GM21529 (cell line): ENCODE measurements around the gene GCDH.
A peak's percentile ranks its signal among the peaks of the same experiment; 100 is the strongest.
"Not testable (repeated sequence)": the region's sequence is repeated elsewhere in the genome, so short reads cannot be mapped to it uniquely, and the experiment has no call there.

Experiments used
- ATAC-seq: cut with Tn5 transposase; IDR thresholded peaks from one replicate; pipeline ENCODE4 v1.9.1; 2021; ENCODE audit not compliant: unreplicated experiment

Gene GCDH

DNA sequence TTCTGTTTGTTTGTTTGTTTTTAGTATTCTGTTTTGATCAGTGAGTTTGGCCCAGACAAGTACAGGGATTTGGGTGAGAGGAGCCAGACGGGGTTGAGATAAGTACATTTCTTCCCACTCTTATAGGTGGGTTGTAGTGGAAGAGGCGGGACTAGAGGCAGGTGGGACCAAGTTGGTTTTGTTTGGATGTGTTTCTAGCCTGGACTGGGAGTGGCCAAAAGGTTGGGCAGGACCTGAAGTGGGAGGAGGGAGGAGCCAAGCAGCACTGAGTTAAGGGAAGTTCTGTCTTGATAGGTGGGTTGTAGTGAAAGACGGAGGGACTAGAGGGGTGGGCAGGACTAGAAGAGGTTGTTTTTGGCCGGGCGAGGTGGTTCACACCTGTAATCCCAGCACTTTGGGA is 18.7 kb upstream of the GCDH start:
- ATAC-seq = no peak

DNA sequence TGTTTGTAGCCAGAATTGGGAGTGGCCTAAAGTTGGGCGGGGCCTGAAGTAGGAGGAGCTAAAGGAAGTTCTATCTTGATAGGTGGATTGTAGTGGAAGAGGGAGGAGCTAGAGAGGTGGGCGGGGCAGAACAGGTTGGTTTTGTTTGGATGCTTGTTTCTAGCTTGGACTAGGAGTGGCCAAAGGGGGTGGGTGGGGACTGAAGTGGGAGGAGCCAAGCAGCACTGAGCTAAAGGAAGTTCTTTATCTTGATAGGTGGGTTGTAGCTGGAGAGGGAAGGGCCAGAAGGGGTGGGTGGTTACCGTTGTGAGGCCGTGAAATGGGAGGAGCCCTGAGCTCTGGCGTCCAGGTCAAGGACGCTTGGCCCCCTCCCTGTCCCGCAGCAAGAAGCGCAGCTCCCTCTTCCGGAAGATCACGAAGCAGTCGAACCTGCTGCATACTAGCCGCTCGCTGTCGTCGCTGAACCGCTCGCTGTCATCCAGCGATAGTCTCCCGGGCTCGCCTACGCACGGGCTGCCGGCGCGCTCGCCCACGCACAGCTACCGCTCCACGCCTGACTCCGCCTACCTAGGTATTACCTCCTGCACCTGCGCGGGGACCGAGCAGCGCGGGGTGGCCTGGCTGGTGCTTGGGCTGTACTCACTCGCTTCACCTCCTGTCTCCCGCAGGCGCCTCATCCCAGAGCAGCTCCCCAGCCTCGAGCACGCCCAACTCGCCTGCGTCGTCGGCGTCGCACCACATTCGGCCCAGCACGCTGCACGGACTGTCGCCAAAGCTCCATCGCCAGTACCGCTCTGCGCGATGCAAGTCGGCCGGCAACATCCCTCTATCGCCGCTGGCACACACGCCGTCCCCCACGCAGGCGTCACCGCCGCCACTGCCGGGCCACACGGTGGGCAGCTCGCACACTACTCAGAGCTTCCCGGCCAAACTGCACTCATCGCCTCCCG is 17.7 kb upstream of the GCDH start:
- no peak for ATAC-seq

DNA sequence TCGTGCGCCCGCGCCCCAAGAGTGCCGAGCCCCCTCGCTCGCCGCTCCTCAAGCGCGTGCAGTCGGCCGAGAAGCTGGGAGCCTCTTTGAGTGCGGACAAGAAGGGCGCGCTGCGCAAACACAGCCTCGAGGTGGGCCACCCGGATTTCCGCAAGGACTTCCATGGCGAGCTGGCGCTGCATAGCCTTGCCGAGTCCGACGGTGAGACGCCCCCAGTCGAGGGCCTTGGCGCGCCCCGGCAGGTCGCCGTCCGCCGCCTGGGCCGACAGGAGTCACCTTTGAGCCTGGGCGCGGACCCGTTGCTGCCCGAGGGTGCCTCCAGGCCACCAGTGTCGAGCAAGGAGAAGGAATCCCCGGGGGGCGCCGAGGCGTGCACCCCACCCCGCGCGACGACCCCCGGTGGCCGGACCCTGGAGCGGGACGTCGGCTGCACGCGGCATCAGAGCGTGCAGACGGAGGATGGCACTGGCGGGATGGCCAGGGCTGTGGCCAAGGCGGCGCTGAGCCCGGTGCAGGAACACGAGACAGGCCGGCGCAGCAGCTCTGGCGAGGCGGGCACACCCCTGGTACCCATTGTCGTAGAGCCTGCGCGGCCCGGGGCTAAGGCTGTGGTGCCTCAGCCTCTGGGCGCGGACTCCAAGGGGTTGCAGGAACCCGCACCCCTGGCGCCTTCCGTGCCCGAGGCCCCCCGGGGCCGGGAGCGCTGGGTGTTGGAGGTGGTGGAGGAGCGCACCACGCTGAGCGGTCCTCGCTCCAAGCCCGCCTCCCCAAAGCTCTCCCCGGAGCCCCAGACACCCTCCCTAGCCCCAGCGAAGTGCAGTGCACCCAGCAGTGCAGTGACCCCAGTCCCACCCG is 16.8 kb upstream of the GCDH start:
- no peak for ATAC-seq

DNA sequence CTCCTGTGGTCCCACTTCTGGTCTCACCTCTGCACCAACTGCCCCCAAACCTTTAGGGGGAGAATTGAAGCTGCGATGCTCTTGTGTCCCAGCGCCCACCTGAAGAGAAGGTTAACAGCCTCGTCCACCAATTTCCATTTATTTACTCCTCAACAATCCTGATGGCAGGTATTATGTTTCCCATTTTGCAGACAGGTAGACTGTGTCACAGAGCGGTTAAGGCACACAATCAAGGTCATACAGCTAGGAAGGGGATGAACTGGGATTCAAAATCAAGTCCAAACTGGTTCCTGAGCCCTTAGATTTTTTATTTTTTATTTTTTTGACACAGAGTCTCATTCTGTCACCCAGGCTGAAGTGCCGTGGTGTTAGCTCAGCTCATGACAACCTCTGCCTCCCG is 15.9 kb upstream of the GCDH start:
- ATAC-seq = no peak

DNA sequence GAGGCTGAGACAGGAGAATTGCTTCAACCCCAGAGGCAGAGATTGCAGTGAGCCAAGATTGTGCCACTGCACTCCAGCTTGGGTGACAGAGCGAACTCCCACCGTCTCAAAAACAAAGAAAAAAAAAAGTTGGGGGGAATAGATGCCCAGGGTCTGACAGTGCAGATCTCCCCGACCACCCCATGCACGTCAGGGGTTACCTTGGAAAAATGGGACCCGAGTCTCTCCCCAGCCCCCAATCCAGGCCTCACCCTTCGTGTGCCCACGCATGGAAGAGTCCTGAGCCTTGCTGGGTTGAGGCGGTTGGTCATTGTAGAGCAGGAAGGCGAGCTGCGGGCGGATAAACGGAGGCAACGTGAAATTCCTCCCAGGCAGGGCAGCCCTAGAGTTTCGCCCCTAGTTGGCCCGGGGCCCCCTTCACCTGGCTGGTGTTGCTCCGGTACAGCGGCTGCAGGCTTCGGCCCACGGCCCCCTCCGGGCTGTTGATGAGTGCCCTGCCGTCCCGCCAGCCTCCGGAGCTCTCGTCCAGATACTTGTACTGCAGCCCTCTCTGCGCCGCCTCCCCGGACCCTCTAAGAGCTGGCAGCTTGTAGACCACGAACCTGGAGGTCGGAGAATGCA is 10.3 kb upstream of the GCDH start:
- peak; percentile 19 for ATAC-seq

DNA sequence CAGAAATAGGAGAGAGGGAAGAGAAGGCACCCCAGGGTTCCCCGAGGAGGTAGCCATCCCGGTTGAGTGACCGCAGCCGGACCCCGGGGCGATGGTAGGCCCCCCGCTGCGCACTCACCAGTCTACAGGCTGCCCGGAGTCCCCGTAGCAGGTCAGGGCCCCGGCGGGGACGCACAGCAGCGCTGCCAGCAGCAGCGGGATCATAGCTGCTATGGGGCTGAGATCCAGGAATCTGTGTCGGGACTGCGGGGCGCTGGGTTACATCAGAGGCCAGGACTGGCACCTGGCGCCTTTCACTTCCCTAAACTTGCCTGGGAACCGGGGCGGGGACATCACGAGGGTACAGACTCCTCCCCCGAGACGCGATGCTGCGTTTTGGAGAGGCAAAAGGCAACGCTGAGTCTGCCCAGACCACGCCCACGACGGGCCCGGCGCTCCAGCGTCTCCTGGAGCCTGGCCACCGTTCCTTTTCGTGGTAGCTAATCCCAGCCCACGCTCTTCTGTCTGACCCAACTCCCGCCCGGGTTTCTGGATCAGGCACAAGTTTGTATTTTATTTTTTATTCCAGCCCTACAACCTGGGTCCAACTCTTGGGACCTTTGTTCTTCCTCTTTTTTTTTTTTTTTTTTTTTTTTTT is 9.7 kb upstream of the GCDH start, which contains the start of gene DNASE2:
DNASE2 (minus strand) TSS at position 278 of the 637 bp plus-strand sequence; CDS start at position 204, 74 bp downstream.
- ATAC-seq = peak; percentile 83

DNA sequence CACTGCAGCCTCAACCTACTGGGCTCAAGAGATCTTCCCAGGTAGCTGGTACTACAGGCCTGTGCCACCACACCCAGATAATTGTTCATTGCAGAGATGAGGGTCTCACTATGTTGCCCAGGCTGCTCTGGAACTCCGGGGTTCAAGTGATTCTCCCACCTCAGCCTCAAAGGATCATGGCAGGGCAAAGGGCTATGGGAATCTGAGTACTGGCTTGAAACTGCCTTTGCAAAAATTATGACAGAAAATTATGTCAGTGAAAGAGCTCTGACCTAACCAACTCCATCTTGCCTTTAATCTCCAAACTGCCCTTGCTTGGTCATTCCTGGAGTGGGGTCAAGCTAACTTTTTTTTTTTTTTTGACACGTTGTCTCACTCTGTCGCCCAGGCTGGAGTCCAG is 8.4 kb upstream of the GCDH start:
- ATAC-seq = no peak

DNA sequence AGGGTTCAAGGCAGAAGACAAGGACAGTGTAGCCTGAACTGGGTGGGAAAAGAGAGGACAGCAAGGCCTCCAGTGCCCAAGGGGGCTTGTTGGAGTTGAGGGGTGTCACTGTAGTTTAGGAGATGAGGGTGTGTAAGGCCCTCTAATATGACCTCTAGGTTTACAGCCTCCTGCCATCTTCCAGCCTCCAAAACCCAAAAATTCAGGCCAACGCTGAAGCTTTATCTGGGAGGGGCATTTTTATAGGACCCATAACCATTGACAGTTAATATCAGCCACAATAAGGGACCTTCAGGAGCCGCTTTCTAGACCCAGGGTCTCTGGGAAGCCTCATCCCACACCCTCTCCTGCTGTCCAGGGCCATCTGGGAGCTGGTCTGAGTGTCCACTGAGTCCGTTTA is 6.8 kb upstream of the GCDH start:
- no peak for ATAC-seq

DNA sequence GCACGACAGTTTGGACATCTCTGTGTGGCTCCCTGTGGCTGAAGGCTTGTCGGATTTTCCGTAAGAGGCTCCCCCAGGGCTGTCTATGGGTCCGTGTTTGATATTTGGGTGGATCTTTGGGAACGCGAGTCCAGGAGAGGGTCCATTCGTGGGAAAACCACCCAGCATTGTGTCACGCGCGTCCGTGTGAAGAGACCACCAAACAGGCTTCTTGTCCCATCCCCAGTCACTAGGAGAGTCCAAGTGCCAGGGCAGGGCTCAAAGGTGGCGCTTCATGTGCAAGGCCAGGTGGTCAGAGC is 6.4 kb upstream of the GCDH start:
- ATAC-seq = no peak

DNA sequence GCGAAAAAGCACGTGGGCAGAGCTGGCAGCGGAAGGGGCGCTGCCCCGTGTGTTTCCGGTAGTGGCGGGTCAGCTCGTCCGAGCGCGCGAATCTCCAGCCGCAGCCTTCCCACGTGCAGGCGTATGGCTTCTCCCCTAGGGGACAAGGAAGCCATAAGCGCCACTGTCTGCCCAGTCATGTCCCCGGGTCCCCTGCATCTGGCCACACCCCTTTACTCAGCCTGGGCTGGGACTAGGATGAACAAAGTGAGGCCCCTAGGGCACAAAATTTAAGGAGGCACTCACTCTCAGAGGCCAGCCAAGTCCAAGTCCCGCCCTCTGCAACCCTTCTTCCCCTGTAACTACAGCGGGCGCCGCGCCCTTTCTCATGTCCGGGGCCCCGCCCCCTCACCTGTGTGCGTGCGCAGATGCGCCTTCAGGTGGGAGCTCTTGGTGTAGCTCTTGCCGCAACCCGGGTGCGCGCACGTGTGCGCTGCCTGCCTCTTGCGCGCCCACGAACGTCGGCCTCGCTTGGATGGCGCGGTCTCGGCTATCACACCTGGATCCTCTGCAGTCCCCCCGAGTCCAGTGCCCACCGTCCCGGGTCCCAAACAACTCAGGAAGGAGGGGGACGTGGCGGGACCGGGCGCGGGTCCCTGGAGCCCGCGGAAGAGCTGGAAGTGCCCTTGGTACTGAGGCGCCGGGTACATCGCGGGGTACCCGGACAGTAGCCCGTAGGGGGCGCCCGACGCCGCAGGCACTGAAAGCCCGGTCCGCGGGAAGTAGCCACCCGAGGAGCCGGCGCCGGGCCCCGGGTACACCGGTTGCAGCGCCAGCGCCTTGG is 5.8 kb upstream of the GCDH start:
- no peak for ATAC-seq

DNA sequence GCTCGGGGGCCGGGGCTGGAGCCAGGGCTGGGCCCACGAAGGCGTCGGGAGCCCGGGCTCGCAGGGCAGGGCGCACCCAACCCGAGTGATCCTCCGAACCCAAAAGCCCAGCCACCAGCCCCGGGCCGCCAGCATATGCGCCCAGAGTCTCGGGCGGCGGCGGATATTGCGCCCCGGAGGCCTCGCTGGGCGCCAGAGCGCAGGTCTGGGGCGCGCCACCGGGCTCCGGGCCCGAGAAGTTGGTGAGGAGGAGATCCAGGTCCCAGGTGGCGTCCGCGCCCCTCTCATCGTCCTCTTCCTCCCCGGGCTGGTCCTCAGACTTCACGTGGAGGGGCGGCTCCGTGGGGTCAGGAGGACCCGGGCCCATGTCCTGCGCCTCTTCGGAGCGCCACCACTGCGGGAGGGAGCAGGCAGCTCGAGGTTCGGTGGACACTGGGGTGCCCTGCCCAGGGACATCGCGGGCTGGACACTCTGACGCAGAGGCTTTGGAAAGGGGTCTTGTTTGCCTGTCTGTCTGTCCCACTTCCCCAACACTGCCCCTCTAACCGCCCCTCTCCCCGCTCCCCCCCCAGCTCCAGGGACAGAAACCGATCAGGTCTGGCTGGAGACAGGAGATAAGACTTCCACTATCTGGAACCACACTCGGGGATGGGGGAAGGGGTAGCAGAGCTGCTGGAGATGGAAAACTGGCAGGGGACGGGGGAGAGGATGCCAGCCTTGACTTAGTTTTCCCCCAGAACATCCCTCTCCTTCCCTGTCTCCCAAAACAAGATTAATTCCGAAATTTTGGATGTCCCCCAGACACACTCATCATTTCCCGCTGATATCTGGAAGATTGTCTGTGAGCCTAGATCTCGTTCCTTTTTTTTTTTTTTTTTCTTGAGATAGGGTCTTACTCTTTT is 5.0 kb upstream of the GCDH start:
- ATAC-seq = no peak

DNA sequence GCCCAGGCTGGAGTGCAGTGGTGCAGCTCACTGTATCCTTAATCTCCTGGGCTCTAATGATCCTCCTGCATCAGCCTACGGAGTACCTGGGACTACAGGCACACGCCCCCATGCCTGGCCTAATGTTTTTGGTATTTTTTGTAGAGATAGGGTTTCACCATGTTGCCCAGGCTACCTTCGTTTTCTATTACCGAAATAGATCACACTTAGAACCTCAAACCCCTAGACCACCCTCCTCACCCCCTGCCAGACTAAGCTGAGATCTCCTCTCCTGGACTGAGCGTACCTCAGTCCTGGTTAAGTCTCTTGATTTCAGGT is 4.3 kb upstream of the GCDH start:
- no peak for ATAC-seq

DNA sequence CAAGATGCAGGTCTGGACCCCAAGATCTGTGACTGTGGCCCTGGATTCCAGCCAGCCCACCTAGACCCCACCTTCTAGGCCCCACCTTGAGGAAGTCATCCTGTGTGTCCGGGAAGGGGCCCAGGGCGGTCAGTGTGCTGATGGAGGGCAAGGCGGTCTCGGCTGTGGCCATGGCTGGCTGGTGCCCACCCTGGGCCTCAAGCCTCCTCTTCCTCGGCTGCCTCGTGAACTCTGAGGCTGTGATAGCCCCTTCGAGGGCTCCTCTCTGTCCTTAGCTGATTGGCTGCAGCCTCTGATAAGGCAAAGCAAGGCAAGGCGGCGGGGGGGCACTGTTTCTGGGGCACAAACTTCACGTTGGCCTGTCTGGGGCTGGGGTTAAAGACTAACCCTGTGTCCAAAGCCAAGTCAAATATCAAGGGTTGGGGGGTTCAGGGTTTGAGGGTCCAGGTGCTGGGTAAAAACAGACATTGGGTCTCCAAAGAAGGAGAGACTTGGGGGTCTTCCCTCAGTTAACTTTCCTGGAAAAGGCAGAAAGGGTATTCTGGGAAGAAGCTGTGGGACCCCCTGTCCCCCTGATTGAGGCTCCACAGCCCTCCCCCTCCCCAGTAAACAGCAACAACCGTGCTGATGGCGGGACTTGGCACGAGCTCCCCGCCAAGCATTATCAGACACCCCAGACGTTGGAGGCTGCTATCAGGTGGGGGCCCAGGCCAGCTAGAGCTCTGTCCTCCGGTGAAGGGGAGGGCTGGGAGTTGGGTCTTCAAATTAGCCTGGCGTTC is 3.8 kb upstream of the GCDH start, which contains the start of gene KLF1:
KLF1 (minus strand) TSS at position 233 of the 779 bp plus-strand sequence; CDS start at position 172, 61 bp downstream.
- no peak for ATAC-seq

DNA sequence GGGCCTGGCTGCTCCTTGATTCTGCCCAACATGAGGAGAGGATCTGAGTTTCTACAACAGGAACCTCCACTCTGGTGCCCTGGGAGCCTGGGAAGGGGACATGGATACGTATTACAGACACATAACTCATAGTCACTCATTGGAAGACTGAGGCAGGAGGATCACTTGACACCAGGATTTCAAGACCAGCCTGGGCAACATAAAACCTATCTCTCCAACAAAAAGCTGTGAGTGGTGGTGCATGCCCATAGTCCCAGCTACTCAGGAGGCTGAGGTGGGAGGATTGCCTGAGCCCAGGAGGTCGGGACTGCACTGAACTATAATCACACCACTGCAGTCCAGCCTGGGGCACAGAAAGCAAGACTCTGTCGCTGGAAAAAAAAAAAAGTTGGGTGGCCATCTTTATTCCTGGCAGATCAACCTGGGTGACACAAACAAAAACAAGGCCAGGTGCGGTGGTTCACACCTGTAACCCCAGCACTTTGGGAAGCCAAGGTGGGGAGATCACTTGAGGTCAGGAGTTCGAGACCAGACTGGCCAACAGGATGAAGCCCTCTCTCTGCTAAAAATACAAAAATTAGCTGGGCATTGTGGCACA is 2.9 kb upstream of the GCDH start:
- no peak for ATAC-seq

DNA sequence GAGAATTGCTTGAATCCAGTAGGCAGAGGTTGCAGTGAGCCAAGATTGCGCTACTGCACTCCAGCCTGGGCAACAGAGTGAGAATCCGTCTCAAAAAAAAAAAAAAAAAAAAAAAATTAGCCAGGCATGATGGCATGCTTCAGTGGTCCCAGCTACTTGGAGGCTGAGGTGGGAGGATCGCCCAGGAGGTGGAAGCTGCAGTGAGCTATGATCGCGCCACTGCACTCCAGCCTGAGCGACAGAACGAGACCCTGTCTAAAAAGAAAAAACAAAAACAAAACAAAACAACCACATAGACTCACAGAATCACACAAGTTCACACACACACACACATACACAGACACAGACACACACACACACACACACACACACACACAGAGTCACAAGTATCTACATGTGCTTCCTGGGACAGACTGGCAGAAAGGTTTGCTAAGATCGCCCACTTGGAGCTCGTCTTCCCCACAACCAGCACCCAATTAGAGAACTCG is 617 bp upstream of the GCDH start:
- ATAC-seq = not testable (repeated sequence)

DNA sequence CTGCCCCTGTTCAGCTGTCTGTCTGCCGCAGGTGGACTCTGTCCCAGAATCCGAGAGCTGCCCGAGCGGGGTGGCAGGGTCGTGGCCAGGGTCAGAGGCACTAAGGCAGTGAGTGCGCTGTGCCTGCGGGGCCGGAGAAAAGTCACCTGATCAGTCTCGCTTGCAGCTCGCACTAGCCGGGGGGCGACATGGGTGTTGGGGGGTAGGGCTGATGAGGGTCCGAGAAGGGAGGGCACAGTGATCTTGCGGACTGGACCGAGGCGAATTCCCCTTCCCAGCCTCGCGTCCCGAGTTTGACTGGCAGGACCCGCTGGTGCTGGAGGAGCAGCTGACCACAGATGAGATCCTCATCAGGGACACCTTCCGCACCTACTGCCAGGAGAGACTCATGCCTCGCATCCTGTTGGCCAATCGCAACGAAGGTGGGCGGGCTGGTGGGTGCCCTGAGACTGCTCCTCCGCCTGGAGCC is 627 bp downstream of the GCDH start:
- ATAC-seq = no peak

DNA sequence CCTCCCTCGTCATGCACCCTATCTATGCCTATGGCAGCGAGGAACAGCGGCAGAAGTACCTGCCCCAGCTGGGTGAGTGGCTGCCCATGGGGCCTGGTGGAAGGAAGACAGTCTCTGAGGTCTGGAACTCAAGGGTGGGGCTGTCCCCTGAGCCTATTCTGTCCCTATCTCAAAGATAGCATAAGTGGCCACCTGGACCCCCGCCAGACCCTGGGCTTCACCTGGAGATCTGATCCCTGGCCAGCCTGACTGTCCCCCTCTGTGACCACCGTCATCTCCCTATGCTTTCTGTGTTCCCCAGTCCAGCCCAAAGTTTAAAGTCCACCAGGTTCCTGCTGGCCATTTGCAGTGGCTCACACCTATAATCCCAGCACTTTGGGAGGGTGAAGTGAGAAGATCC is 2.6 kb downstream of the GCDH start:
- ATAC-seq = no peak

DNA sequence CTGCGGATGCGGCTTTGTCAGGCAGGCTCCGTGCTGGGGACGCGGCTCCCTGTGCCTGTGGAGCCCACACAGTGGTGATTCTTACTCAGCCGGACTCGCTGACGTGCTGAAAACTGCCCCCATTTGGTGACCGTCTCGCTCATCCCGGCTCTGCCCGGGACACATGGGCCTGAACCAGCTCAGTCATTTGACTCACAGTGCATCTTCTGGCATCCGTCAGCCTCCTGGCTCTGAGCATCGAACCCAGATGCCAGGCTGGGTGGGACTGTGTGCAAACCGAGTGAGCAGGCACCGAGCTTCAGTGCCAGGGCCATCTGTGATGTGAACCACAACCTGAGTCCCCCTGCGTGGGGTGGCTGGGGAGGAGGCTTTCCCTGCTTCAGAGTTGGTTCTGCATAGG is 5.5 kb downstream of the GCDH start:
- ATAC-seq = no peak
